Muscle layer of duodenum (tissue), 2 donors: ENCODE data around the gene ATP5F1E.
"Not testable (repeated sequence)": the region's sequence is repeated elsewhere in the genome, so short reads cannot be mapped to it uniquely, and the experiment has no call there.

ENCODE experiments used
- H3K27ac ChIP-seq: one replicate; pipeline ENCODE4 v1.7.0; 2013; ENCODE audit warnings: mild to moderate bottlenecking, low read length
- H3K27me3 ChIP-seq: one replicate; pipeline ENCODE4 v1.7.0; 2013; ENCODE audit warnings: low read depth, mild to moderate bottlenecking, control low read depth, low read length
- H3K36me3 ChIP-seq, 2 donors: one replicate each; pipeline ENCODE4 v1.7.0; 2013; ENCODE audit warnings: low read length in 2 of 2, control low read depth in 1 of 2, mild to moderate bottlenecking in 1 of 2; ENCODE audit not compliant: insufficient read depth in 2 of 2, control insufficient read depth in 1 of 2
- H3K4me1 ChIP-seq, 2 donors: one replicate each; pipeline ENCODE4 v1.7.0; 2013; ENCODE audit warnings: low read length in 2 of 2, mild to moderate bottlenecking in 2 of 2, control low read depth in 1 of 2, moderate library complexity in 1 of 2; ENCODE audit not compliant: insufficient read depth in 2 of 2, control insufficient read depth in 1 of 2
- H3K4me3 ChIP-seq, 2 donors: one replicate each; pipeline ENCODE4 v1.7.0; 2013; ENCODE audit warnings: low read length in 2 of 2, low read depth in 1 of 2, mild to moderate bottlenecking in 1 of 2
- H3K9me3 ChIP-seq, 2 donors: one replicate each; pipeline ENCODE4 v1.7.0; 2013; ENCODE audit warnings: low read length in 2 of 2, control low read depth in 1 of 2, mild to moderate bottlenecking in 1 of 2; ENCODE audit not compliant: control insufficient read depth in 1 of 2
- donor health status: healthy.

ATP5F1E gene

GRCh38 chr20:58985656-58986055, 46.5 kb downstream of the ATP5F1E start:
- Histone ChIP-seq H3K9me3 (no peaks in the 10 kb centered on the region), H3K4me3 (no peak overlapping the region), H3K27ac (no peak overlapping the region), H3K4me1 (peaks cover 11 to 14% of the 10 kb centered on the region in 2 donors), H3K36me3 (peaks cover 38 to 40% of the 10 kb centered on the region in 2 donors), H3K27me3 (no peaks in the 10 kb centered on the region)

- H3K9me3 ChIP-seq: no peaks in the 10 kb centered on the region
- peaks cover 11 to 14% of the 10 kb centered on the region in 2 donors for H3K4me1 ChIP-seq
- peaks cover 33 to 34% of the 10 kb centered on the region in 2 donors for H3K36me3 ChIP-seq
- no peak overlapping the region for H3K27ac ChIP-seq
- no peak overlapping the region for H3K4me3 ChIP-seq
- no peaks in the 10 kb centered on the region for H3K27me3 ChIP-seq
These were observed 47.4 kb downstream of the ATP5F1E start for GRCh38 chr20:58984691-58985090.

- H3K36me3 ChIP-seq: peaks cover 17 to 18% of the 10 kb centered on the region in 2 donors
These were observed 49.0 kb downstream of the ATP5F1E start for GRCh38 chr20:58983115-58983468.

GRCh38 chr20:58982406-58983114, 49.6 kb downstream of the ATP5F1E start:
- peak overlapping the region; percentile 33 to 84 for H3K4me3 ChIP-seq
- H3K9me3 ChIP-seq: no peaks in the 10 kb centered on the region
- peaks cover 12 to 13% of the 10 kb centered on the region in 2 donors for H3K36me3 ChIP-seq
- no peaks in the 10 kb centered on the region for H3K27me3 ChIP-seq
- peaks cover 11 to 14% of the 10 kb centered on the region in 2 donors for H3K4me1 ChIP-seq
- no peak overlapping the region for H3K27ac ChIP-seq

More at GRCh38 chr20:58983115-58983468, 49.0 kb downstream of the ATP5F1E start:
- not testable (repeated sequence) for H3K27me3 ChIP-seq, H3K27ac ChIP-seq, H3K9me3 ChIP-seq, H3K4me3 ChIP-seq
- peaks cover 11 to 14% of the 10 kb centered on the region in 2 donors for H3K4me1 ChIP-seq

- no peaks in the 10 kb centered on the region for H3K9me3 ChIP-seq
- peaks cover 5 to 6% of the 10 kb centered on the region in 2 donors for H3K36me3 ChIP-seq
- H3K4me3 ChIP-seq: peak overlapping the region; percentile 84 to 96
- no peaks in the 10 kb centered on the region for H3K27me3 ChIP-seq
- H3K4me1 ChIP-seq: peaks cover 11 to 14% of the 10 kb centered on the region in 2 donors
- peak overlapping the region; percentile 80 for H3K27ac ChIP-seq
These were observed 50.3 kb downstream of the ATP5F1E start for GRCh38 chr20:58981628-58982364.

GRCh38 chr20:58980711-58981627, 51.2 kb downstream of the ATP5F1E start, which contains the start of gene NELFCD:
TSS of gene NELFCD (plus strand) at chr20:58981256. CDS start at chr20:58981310, 54 bp downstream.
- peaks cover 2 to 7% of the 10 kb centered on the region in 2 donors for H3K9me3 ChIP-seq
- peaks cover 11 to 14% of the 10 kb centered on the region in 2 donors for H3K4me1 ChIP-seq
- H3K27ac ChIP-seq: peak within 1 kb of the TSS; percentile 80
- H3K27me3 ChIP-seq: no peaks in the 10 kb centered on the region
- H3K4me3 ChIP-seq: peak within 1 kb of the TSS; percentile 84 to 96
- H3K36me3 ChIP-seq: no peaks in the 10 kb centered on the region

- H3K4me1 ChIP-seq: peaks cover 0 to 10% of the 10 kb centered on the region in 2 donors
These were observed 53.6 kb downstream of the ATP5F1E start for GRCh38 chr20:58978351-58979190.

GRCh38 chr20:58976061-58976730, 55.9 kb downstream of the ATP5F1E start:
- Histone ChIP-seq H3K4me1 (no peaks in the 10 kb centered on the region), H3K9me3 (peaks cover 8 to 14% of the 10 kb centered on the region in 2 donors), H3K27ac (no peak overlapping the region), H3K36me3 (no peaks in the 10 kb centered on the region), H3K27me3 (no peaks in the 10 kb centered on the region), H3K4me3 (no peak overlapping the region)

More at GRCh38 chr20:58978351-58979190, 53.6 kb downstream of the ATP5F1E start:
- H3K36me3 ChIP-seq: no peaks in the 10 kb centered on the region
- H3K27ac ChIP-seq: no peak overlapping the region
- H3K4me3 ChIP-seq: no peak overlapping the region
- no peaks in the 10 kb centered on the region for H3K27me3 ChIP-seq
- H3K9me3 ChIP-seq: peaks cover 8 to 14% of the 10 kb centered on the region in 2 donors
